Central memory CD8-positive, alpha-beta T cell (primary cell): ENCODE results near the gene MTMR6.

Experiments
- ATAC-seq: fragments of 150-1000 bp; cut with Tn5 transposase; replicated peaks from 2 replicates; pipeline ENCODE4 v1.10.0; 2022; ENCODE audit warnings: mild to moderate bottlenecking, moderate FRiP score, moderate number of reproducible peaks; ENCODE audit not compliant: poor library complexity, severe bottlenecking; ENCODE audit errors: extremely low read depth
- DNase-seq, 2 donors: peaks; one replicate each; pipeline ENCODE4 v3.0.0; 2021; ENCODE audit warnings: low spot score in 2 of 2
- H3K27ac Mint-ChIP-seq: one replicate; pipeline ENCODE4 v1.8.0; 2022; ENCODE audit warnings: low read depth, mild to moderate bottlenecking, moderate library complexity, mixed read lengths
- H3K27me3 Mint-ChIP-seq: one replicate; pipeline ENCODE4 v1.8.0; 2022; ENCODE audit warnings: mixed read lengths
- H3K36me3 Mint-ChIP-seq: one replicate; pipeline ENCODE4 v1.8.0; 2022; ENCODE audit warnings: mild to moderate bottlenecking, moderate library complexity, mixed read lengths; ENCODE audit not compliant: insufficient read depth
- H3K4me1 Mint-ChIP-seq: one replicate; pipeline ENCODE4 v1.8.0; 2022; ENCODE audit warnings: mixed read lengths
- H3K4me3 Mint-ChIP-seq: one replicate; pipeline ENCODE4 v1.8.0; 2022; ENCODE audit warnings: mild to moderate bottlenecking, moderate library complexity, mixed read lengths
- H3K9me3 Mint-ChIP-seq: one replicate; pipeline ENCODE4 v1.8.0; 2022; ENCODE audit warnings: mixed read lengths

The MTMR6 gene

DNA sequence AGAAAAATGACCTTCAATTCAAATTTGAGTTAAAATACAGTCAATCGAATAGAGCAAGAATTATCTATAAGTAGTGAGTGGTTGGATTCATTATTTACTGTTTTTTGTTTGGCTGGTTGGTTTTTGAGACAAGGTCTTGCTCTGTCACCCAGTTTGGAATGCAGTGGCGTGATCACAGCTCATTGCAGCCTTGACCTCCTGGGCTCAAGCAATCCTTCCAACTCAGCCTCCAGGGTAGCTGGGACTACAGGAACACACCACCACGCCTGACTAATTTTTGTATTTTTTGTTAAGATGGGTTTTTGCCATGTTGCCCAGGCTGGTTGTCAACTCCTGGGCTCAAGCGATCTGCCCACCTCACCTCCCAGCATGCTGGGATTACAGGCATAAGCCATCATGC is 25.0 kb downstream of the MTMR6 start:
- DNase-seq: no peak
- no peaks in the 10 kb centered on the region for H3K9me3 Mint-ChIP-seq
- H3K4me3 Mint-ChIP-seq: no peak overlapping the region
- H3K4me1 Mint-ChIP-seq: peaks cover 3% of the 10 kb centered on the region
- no peak overlapping the region for H3K27ac Mint-ChIP-seq
- H3K27me3 Mint-ChIP-seq: no peaks in the 10 kb centered on the region
- H3K36me3 Mint-ChIP-seq: peaks cover 61% of the 10 kb centered on the region
- no peak for ATAC-seq

DNA sequence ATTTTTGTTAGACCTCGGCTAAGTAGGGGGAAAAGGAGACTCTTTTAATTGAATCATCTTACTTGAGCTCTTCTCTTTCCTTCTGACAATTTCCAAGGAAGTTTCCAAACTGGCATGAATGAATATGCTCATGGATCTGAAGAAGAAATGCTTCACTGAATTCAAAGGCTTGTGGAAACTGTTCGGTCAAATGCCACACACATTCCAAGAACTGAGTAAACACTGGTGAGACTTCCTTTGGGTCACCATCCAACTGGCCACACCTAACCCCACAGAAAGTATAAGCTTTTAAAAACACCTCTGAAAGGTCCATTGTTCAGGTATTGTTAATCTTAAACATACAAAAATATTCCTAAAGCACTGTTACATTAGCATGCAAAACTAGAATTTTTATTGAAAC is 33.6 kb downstream of the MTMR6 start:
- Mint-ChIP-seq H3K4me1 (no peaks in the 10 kb centered on the region), H3K27ac (no peak overlapping the region), H3K27me3 (no peaks in the 10 kb centered on the region), H3K9me3 (no peaks in the 10 kb centered on the region), H3K36me3 (peaks cover 47% of the 10 kb centered on the region), H3K4me3 (no peak overlapping the region)
- DNase-seq (no peak), ATAC-seq (no peak)

DNA sequence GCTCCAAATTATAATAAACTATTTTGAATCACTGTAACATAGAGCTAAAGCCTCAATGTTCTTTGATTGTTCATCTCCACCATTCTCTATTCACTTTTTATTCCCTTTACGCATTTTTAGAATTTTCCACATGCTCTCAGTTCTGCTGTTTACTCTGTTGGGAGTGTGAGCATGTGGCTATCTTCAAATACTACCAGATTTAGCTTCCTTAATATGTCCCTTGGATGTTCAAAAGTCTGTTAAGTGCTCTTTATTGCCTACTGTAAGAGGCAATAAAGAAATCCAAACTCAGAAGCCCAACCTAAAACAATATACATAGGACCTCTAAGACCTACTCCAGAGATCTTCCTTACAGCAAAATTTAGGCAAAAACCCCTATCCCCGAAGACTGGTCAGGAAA is 34.5 kb downstream of the MTMR6 start:
- no peak for DNase-seq
- peaks cover 47% of the 10 kb centered on the region for H3K36me3 Mint-ChIP-seq
- H3K9me3 Mint-ChIP-seq: no peaks in the 10 kb centered on the region
- no peaks in the 10 kb centered on the region for H3K27me3 Mint-ChIP-seq
- no peak overlapping the region for H3K4me3 Mint-ChIP-seq
- no peak for ATAC-seq
- no peaks in the 10 kb centered on the region for H3K4me1 Mint-ChIP-seq
- H3K27ac Mint-ChIP-seq: peak overlapping the region; percentile 1

DNA sequence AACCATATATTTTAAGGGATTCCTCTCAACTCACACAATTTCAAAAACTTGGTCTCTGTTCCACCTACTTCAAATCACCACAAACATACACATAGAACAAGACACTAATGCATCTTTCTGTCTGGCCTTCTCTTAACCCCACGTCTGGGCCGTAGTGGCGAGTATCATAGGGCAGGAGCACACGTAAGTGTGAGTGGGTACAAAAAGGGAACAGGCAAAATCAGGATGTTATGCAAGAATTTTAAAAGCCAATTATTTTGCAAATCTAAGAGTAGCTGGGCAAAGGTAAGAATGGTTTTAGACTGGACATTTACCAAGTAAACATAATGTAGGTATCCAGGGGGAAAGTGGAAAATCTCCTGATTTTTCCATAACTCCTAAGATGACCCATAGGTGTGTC is 35.1 kb downstream of the MTMR6 start:
- Mint-ChIP-seq H3K27me3 (no peaks in the 10 kb centered on the region), H3K9me3 (no peaks in the 10 kb centered on the region), H3K4me3 (no peak overlapping the region), H3K36me3 (peaks cover 42% of the 10 kb centered on the region), H3K4me1 (no peaks in the 10 kb centered on the region), H3K27ac (no peak overlapping the region)
- ATAC-seq (no peak), DNase-seq (no peak)

DNA sequence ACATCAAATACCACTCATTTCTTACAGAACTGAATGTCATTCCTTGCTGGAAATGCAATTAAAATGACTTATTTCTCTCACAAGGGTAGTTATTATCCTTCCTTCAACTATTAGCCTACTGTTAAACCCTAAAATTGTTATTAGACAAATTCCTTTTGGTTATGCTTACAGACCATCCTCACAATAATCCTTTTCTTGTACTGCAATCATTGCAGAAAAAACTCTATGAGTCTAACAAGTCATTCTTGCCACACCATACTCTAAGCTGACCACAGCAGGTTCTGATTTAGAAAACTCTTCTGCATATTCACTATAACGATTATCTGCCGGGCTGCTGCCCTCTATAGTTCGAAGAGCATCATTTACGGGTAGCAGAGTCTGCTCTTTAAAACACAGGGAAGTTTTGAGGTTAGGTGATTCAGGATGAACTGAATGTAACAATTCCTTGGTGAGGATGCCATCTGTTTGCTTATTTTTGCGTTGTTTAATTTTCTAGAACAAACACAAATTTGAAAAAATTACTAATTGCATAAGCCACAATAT is 38.2 kb downstream of the MTMR6 start:
- H3K27ac Mint-ChIP-seq: no peak overlapping the region
- peaks cover 33% of the 10 kb centered on the region for H3K36me3 Mint-ChIP-seq
- DNase-seq (no peak), ATAC-seq (no peak)
- no peaks in the 10 kb centered on the region for H3K4me1 Mint-ChIP-seq
- no peak overlapping the region for H3K4me3 Mint-ChIP-seq
- no peaks in the 10 kb centered on the region for H3K9me3 Mint-ChIP-seq
- no peaks in the 10 kb centered on the region for H3K27me3 Mint-ChIP-seq

DNA sequence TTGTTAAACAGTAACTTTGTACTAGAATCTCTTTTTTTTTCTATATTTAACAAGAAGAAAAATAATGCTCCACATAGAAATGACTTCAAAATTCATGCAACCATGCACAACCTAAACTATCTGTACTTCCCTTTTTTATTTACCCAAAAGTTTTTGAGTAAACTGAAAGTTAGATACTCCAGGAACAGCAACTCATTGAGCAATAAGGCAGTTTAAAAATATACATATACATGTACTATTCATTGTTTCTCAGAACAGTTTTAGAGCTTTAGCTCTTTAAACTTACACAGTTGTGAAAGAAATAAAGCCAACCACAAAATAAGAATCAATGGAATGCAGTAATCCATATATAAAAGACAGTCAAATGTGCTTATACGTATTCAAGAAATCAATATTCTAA is 39.2 kb downstream of the MTMR6 start:
- peaks cover 32% of the 10 kb centered on the region for H3K36me3 Mint-ChIP-seq
- DNase-seq (no peak), ATAC-seq (no peak)
- H3K27me3 Mint-ChIP-seq: no peaks in the 10 kb centered on the region
- no peaks in the 10 kb centered on the region for H3K4me1 Mint-ChIP-seq
- H3K27ac Mint-ChIP-seq: no peak overlapping the region
- H3K4me3 Mint-ChIP-seq: no peak overlapping the region
- no peaks in the 10 kb centered on the region for H3K9me3 Mint-ChIP-seq

DNA sequence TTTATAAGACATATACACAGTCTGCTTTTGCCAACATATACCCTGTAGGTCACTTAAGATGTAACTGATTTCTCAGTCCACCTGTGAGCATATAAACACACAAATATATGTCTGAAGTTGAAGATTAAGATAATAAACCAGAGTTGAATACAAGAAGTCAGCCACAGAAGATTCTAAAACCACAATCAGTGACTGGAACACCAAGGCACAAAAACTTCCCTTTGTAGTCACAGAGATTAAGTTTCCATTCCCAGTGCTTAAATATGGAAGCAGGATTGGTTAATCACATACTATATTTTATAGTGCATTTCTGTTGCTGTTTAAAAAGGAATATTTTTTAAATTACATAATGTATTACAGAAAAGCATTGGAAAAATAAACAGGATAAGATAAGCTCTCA is 39.9 kb downstream of the MTMR6 start:
- no peak overlapping the region for H3K27ac Mint-ChIP-seq
- no peaks in the 10 kb centered on the region for H3K27me3 Mint-ChIP-seq
- H3K36me3 Mint-ChIP-seq: peaks cover 29% of the 10 kb centered on the region
- no peaks in the 10 kb centered on the region for H3K9me3 Mint-ChIP-seq
- no peak for DNase-seq
- ATAC-seq: no peak
- no peaks in the 10 kb centered on the region for H3K4me1 Mint-ChIP-seq
- no peak overlapping the region for H3K4me3 Mint-ChIP-seq

DNA sequence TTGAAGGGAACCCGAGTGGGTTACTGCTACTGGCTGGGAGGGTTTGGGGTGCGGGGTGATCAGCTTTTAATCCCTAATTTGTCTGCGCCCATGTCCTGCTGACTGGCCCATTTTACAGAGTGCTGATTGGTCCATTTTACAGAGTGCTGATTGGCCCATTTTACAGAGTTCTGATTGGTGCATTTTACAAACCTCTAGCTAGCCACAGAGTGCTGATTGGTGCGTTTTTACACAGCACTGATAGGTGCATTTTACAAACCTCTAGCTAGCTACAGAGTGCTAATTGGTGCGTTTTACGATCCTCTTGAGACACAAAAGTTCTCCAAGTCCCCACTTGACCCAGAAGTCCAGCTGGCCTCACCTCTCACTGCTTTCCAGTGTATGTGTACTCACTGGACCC is 43.2 kb downstream of the MTMR6 start:
- no peak overlapping the region for H3K27ac Mint-ChIP-seq
- H3K36me3 Mint-ChIP-seq: peaks cover 16% of the 10 kb centered on the region
- H3K9me3 Mint-ChIP-seq: no peaks in the 10 kb centered on the region
- ATAC-seq (no peak), DNase-seq (no peak)
- H3K4me3 Mint-ChIP-seq: no peak overlapping the region
- H3K4me1 Mint-ChIP-seq: no peaks in the 10 kb centered on the region
- no peaks in the 10 kb centered on the region for H3K27me3 Mint-ChIP-seq

DNA sequence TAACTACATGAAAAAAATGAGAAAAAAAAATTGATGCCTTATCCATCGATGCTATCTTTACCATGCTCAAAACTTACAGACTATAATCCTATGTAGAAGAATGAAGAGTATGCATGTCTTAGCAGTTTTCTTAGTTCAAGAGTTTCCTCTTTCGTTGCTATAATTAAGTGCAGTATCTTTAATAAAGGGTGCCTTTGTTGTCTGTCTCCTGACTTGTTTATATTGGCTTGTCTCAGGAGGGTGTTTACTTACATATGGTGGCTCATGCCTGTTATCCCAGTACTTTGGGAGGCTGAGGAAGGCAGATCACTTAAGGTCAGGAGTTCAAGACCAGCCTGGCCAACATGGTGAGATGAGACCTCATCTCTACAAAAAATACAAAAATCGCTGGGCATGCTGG is 44.3 kb downstream of the MTMR6 start:
- no peaks in the 10 kb centered on the region for H3K4me1 Mint-ChIP-seq
- no peaks in the 10 kb centered on the region for H3K9me3 Mint-ChIP-seq
- ATAC-seq: no peak
- peaks cover 12% of the 10 kb centered on the region for H3K36me3 Mint-ChIP-seq
- no peaks in the 10 kb centered on the region for H3K27me3 Mint-ChIP-seq
- no peak overlapping the region for H3K27ac Mint-ChIP-seq
- no peak for DNase-seq
- no peak overlapping the region for H3K4me3 Mint-ChIP-seq

DNA sequence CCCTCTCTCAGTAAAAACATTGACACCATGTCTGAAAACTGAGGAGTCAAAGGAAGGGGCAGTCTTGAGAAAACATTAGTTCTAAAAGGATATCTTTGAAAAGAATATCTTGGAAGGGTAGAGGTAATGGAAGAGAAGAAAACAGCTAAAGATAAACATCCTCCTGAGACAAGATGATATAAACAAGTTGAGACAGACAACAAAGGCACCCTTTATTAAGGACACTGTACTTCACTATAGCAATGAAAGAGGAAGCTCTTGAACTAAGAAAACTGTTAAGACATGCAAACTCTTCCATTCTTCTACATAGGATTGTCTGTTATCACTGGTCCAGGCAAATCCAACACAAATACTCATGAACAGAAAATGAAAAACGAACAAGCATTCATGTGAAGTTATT is 46.3 kb downstream of the MTMR6 start:
- DNase-seq (no peak), ATAC-seq (no peak)
- Mint-ChIP-seq H3K4me1 (no peaks in the 10 kb centered on the region), H3K27me3 (no peaks in the 10 kb centered on the region), H3K27ac (no peak overlapping the region), H3K9me3 (no peaks in the 10 kb centered on the region), H3K4me3 (no peak overlapping the region), H3K36me3 (peaks cover 12% of the 10 kb centered on the region)

DNA sequence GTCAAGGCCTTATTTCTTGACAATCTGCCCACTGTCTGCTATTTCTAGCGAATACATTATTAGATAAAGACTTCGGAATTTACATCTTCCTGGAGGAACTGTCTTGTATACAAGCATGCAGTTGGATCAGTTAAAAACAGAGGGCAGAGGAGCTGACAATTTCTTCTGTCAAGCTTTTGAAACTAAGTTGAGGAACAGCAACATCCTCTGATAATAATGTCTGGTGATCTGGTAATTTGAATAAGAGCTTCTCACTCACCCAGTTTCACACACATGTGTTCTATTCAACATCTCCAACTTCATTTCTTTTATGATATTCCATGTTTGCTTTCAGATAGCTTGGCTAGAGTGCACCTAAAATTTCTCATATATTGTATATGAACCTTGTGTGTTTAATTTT is 50.2 kb downstream of the MTMR6 start:
- no peaks in the 10 kb centered on the region for H3K36me3 Mint-ChIP-seq
- no peaks in the 10 kb centered on the region for H3K27me3 Mint-ChIP-seq
- H3K27ac Mint-ChIP-seq: no peak overlapping the region
- peaks cover 10% of the 10 kb centered on the region for H3K4me1 Mint-ChIP-seq
- DNase-seq (no peak), ATAC-seq (no peak)
- H3K4me3 Mint-ChIP-seq: no peak overlapping the region
- H3K9me3 Mint-ChIP-seq: no peaks in the 10 kb centered on the region

DNA sequence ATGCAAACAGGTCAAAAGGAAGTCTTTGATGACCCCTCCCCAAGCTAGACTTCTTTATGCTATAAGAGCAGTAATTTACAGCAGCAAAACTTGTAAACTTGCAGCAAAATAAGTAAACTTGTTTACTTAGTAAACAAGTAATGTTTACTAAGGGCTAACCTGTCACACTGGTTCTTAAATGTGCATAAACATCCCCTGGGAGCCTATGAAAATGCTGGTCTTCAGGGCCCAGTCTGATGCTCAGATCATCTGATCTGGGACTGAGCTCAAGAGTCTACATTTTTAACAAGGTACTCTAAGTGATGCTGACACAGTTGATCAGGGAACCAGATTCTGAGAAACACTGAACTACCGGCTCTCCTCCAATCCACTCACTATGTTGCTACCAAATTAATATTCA is 53.4 kb downstream of the MTMR6 start:
- Mint-ChIP-seq H3K27ac (no peak overlapping the region), H3K4me1 (peaks cover 10% of the 10 kb centered on the region)

DNA sequence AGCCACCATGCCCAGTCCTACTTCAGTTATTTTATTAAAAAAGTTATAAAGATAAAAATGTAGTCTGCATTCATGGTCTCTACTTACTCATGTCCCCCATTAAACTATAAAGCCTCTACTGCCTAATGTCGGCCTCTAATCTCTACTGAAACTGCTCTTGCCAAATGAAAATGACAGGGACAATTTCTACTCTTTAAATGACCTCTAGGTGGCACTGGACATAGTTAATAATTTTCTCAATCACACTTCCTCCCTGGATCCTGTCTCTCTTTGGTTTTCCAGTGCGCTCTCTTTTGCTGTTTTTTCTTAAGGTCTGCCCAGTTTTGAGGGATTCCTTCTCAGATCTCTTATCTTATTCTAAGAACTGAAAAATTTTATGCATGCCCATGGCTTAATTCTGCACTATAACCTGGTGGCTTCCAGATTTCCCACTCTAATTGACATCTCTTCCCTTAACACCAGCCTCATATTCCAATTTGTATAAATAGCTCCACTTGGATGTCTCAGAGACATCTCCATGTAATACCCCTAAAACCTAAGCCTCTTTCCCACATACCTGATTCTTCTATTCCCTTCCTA is 54.3 kb downstream of the MTMR6 start:
- peaks cover 10% of the 10 kb centered on the region for H3K4me1 Mint-ChIP-seq
- no peak overlapping the region for H3K4me3 Mint-ChIP-seq
- H3K27ac Mint-ChIP-seq: no peak overlapping the region
- no peak for ATAC-seq
- H3K36me3 Mint-ChIP-seq: no peaks in the 10 kb centered on the region
- H3K27me3 Mint-ChIP-seq: peaks cover 26% of the 10 kb centered on the region
- no peaks in the 10 kb centered on the region for H3K9me3 Mint-ChIP-seq
- no peak for DNase-seq

More for the DNA sequence above, 53.4 kb downstream of the MTMR6 start:
- DNase-seq (no peak), ATAC-seq (no peak)
- Mint-ChIP-seq H3K4me3 (no peak overlapping the region), H3K27me3 (peaks cover 18% of the 10 kb centered on the region), H3K9me3 (no peaks in the 10 kb centered on the region), H3K36me3 (no peaks in the 10 kb centered on the region)

DNA sequence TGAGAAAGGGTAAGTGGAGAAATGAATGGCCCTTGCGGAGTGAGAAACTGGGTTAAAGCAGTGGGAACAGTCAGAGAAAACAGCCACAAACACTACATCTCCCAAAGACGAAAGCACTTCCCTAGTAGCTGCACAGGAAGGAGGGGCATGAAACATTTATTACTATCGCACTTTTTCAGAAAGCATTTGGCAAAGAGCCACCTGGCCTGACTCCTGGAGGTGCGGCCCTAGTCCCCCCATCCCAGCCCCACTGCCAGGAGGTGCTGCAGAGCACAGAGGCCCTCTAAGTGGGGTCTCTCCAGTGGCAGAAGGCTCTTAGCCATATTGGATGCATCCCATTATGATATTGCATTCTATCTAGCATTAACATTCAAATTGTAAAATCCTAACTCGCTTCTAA is 55.8 kb downstream of the MTMR6 start:
- Mint-ChIP-seq H3K27ac (no peak overlapping the region), H3K4me1 (peaks cover 10% of the 10 kb centered on the region), H3K4me3 (no peak overlapping the region), H3K27me3 (peaks cover 32% of the 10 kb centered on the region), H3K36me3 (no peaks in the 10 kb centered on the region), H3K9me3 (no peaks in the 10 kb centered on the region)
- no peak for ATAC-seq
- DNase-seq: no peak
